ENCODE results near the gene ETFB.

DNA sequence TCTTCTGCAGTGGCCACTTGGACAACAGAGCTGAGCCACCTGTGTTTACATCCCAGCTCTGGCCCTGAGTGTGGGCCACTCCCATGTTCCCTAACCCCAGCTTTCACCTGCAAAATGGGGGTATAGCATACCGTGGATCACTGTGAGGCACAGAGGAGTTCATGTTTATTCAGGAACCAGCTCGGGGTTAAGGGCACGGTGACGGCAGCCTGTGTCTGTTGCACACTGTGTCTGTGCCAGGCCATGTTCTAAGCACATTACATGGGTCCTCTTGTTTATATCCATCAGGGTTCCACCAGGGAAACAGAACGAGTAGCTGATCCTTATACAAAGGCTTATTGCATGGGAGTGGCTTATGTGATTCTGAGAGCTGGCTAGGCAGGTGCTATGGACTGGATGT, 68.8 kb downstream of the ETFB start:
- TF ChIP-seq SMARCA5 (IDR thresholded peaks at IDR 0.05) (no peak), MXI1 (IDR thresholded peaks at IDR 0.05; ENCODE audit: low read depth, low read length) (no peak), POLR2AphosphoS5 (IDR thresholded peaks at IDR 0.05; ENCODE audit: low read length) (no peak), ATF3 (IDR thresholded peaks at IDR 0.05; ENCODE audit: borderline replicate concordance, extremely low read depth, low read depth, low read length) (no peak), MAX (IDR thresholded peaks at IDR 0.05; ENCODE audit: low read depth, low read length) (no peak), EZH2 (IDR thresholded peaks at IDR 0.05; ENCODE audit: borderline replicate concordance, control insufficient read depth, low read depth, low read length) (no peak), POLR2A (IDR thresholded peaks at IDR 0.05; ENCODE audit: low read depth, low read length) (no peak), RFX5 (IDR thresholded peaks at IDR 0.05; ENCODE audit: low read depth, low read length) (no peak), ZNF274 (IDR thresholded peaks at IDR 0.05; ENCODE audit: insufficient read depth, insufficient read length) (no peak)
- TF ChIP-seq, protein P1, sequence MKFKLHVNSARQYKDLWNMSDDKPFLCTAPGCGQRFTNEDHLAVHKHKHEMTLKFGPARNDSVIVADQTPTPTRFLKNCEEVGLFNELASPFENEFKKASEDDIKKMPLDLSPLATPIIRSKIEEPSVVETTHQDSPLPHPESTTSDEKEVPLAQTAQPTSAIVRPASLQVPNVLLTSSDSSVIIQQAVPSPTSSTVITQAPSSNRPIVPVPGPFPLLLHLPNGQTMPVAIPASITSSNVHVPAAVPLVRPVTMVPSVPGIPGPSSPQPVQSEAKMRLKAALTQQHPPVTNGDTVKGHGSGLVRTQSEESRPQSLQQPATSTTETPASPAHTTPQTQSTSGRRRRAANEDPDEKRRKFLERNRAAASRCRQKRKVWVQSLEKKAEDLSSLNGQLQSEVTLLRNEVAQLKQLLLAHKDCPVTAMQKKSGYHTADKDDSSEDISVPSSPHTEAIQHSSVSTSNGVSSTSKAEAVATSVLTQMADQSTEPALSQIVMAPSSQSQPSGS (IDR thresholded peaks at IDR 0.05; ENCODE audit: low read length): no peak
- TF ChIP-seq, protein P2, sequence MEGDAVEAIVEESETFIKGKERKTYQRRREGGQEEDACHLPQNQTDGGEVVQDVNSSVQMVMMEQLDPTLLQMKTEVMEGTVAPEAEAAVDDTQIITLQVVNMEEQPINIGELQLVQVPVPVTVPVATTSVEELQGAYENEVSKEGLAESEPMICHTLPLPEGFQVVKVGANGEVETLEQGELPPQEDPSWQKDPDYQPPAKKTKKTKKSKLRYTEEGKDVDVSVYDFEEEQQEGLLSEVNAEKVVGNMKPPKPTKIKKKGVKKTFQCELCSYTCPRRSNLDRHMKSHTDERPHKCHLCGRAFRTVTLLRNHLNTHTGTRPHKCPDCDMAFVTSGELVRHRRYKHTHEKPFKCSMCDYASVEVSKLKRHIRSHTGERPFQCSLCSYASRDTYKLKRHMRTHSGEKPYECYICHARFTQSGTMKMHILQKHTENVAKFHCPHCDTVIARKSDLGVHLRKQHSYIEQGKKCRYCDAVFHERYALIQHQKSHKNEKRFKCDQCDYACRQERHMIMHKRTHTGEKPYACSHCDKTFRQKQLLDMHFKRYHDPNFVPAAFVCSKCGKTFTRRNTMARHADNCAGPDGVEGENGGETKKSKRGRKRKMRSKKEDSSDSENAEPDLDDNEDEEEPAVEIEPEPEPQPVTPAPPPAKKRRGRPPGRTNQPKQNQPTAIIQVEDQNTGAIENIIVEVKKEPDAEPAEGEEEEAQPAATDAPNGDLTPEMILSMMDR (IDR thresholded peaks at IDR 0.05 in 2 of 3, conservative IDR thresholded peaks at IDR 0.05 in 1 of 3; ENCODE audit: control insufficient read depth in 2 of 3, extremely low read depth in 1 of 3, insufficient read depth in 1 of 3, low read depth in 3 of 3, low read length in 3 of 3): no peak
